Fibroblast of pulmonary artery (primary cell): ENCODE data around the gene IPO9.

Experiments used
- DNase-seq: peaks from one replicate; pipeline ENCODE4 v3.0.0-alpha.2; 2010; ENCODE audit warnings: low read depth
- H3K4me3 ChIP-seq: replicated peaks from 2 replicates; pipeline ENCODE4 v1.5.1; 2011; ENCODE audit warnings: low read depth, mild to moderate bottlenecking, control low read depth, low read length, moderate library complexity
- TF ChIP-seq, protein P1 (sequence below): IDR thresholded peaks from 2 replicates; pipeline ENCODE4 v1.5.1; 2011; ENCODE audit warnings: mild to moderate bottlenecking, control low read depth, low read length, inconsistent platforms; ENCODE audit errors: missing control alignments

IPO9 gene

DNA sequence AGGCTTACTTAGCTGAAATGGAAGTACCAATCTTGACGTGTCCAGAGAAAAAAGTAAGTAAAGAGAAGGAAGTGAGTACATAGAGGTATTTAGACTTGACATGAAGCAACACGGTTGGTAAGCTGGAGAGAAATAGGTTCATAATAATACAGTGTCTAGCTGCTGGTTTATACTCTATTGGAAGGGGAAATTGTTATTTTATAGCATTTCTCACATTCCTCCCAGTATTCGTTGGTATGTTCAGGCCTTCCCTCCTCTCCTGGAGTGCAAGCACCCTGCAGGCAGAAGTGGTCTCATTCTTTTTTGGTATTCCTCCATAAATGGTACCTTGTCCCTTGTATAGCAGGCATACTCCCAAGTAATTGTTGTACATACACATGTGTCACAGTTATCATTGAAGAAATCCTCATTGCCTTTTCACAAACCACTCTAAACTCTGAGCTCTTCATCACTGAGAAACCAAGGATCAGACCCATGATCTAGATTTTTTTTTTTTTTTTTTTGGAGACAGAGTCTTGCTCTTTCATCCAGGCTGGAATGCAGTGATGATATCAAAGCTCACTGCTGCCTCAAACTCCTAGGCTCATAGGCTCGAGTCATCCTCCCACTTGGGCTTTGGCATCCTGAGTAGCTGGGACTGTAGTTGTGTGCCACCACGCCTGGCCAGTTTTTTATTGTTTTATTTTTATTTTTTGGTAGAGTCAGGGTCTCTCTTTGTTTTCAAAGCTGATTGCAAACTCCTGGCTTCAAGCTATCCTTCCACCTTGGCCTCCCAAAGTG is 9.8 kb upstream of the IPO9 start:
- no peak overlapping the region for H3K4me3 ChIP-seq
- DNase-seq, result no peak
- TF ChIP-seq, protein P1, sequence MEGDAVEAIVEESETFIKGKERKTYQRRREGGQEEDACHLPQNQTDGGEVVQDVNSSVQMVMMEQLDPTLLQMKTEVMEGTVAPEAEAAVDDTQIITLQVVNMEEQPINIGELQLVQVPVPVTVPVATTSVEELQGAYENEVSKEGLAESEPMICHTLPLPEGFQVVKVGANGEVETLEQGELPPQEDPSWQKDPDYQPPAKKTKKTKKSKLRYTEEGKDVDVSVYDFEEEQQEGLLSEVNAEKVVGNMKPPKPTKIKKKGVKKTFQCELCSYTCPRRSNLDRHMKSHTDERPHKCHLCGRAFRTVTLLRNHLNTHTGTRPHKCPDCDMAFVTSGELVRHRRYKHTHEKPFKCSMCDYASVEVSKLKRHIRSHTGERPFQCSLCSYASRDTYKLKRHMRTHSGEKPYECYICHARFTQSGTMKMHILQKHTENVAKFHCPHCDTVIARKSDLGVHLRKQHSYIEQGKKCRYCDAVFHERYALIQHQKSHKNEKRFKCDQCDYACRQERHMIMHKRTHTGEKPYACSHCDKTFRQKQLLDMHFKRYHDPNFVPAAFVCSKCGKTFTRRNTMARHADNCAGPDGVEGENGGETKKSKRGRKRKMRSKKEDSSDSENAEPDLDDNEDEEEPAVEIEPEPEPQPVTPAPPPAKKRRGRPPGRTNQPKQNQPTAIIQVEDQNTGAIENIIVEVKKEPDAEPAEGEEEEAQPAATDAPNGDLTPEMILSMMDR, result no peak

DNA sequence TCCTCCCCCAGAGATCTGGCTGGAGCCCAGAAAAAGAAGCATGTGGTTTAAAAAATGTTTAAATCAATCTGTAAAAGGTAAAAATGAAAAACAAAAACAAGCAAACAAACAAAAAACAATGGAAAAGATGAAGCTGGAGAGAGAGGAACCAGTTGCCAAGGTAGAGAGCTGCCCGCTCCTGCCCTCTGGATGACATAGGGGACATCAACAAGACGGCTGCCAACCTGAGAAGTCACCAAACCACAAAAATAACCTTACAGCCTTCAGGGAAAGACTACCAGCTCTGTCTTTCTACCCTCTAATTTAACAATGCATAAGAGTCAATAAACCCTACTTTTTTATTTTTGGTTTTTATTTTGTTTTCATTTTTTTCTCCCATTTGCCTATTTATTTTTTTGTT is 8.5 kb upstream of the IPO9 start:
- no peak overlapping the region for H3K4me3 ChIP-seq
- TF ChIP-seq, protein P1, result no peak
- no peak for DNase-seq

DNA sequence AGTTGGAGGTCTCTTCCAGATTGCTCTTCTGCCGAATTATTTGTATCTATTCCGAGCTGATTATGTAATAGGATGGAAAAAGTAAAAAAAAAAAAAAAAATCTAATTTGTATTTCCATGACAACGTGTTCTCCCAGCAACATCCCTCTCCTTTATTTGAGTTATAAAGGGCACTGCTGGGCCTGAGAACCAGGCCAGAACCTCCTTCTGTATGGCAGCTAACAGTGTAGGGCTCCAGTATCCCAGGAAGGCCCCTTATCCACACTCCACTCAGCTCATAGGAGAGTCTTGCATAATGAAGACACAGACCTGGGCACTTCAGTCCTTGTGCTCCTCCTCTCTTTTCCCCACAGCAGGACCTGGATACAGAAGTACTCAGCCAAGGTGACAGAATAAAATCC is 3.7 kb upstream of the IPO9 start:
- no peak for DNase-seq
- TF ChIP-seq, protein P1, result no peak
- H3K4me3 ChIP-seq, result no peak overlapping the region

DNA sequence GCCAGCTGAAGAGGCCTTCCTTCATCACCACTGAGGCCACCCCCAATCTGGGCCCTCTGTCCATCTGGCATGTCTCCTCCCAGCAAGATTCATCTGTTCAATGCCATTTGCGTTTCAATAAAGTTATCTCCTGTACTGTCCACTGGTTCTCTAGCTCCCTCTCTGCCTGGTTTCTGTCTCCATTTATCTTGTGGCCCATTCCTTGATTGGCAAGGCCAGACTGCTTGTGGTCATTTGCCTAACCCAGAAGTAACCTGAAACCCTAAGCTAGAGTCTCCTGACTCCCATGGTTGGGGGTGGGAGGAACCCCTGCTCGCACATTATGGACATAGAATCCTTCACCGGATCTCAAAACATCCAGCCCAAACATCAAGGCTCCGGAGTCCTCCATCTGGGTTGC is 2.1 kb upstream of the IPO9 start:
- no peak for DNase-seq
- TF ChIP-seq, protein P1, result peak; percentile 4
- no peak overlapping the region for H3K4me3 ChIP-seq

DNA sequence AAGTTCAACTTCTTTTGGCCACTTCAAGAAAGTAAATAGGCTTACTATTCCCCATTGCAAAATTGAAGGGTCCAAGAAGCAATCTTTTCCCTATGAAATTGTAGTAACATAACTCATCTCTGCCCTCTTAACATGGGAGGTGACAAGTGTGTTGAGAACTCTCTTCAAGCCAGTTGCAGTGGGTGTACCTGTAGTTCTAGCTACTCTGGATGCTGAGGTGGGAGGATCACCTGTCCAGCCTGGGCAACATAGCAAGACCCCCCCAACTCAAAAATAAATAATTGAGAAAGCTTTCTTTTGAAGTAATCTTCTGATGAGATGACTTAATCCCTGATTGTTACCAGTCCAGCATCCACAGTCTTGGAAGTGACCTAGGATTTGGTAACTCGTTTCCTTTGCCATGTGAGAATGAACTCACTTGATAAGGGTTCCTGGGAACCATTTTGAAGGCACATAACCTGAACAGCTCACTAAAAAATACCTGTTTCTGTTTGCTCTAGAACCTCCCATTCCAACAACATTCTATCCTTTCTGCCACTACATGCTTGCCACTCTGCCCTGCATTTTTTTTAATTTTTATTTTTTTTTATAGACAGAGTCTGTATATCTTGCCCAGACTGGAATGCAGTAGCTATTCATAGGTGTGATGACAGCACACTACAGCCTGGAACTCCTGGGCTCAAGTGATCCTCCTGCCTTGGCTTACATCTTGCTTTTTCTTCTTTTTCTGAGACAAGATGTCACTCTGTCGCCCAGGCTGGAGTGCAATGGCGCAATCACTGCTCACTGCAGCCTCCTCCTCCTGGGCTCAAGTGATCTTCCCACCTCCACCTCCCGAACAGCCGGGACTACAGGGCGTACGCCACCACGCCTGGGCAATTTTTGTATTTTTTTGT is 1.4 kb upstream of the IPO9 start:
- H3K4me3 ChIP-seq, result no peak overlapping the region
- peak; percentile 41 for DNase-seq
- TF ChIP-seq, protein P1, result no peak

DNA sequence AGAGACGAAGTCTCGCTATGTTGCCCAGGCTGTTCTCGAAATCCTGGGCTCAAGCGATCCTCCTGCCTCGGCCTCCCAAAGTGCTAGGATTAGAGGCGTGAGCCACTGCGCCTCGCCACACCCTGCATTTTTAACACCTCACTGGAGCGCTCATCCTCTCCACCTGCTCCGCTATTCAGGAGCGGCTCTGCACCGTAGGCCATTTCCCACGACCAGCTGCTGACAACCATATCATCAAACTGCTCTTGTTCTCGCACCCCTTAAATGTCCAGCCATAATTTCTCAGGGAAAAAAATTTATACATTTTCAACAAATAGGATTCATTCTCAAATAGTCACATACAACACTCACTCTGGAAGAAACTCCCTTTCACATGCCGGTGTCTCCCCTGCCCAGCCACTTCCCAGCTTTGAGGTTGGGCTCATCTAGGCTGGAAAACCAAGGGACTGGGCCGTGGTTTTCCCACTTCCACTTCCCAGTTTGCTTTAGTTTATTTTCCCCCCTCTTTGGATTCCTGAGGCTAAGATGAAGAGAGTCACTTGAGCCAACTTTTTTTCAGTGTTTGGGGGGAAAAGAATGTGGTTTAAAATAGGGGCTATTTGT is 639 bp upstream of the IPO9 start:
- TF ChIP-seq, protein P1, result no peak
- no peak for DNase-seq
- H3K4me3 ChIP-seq, result peak overlapping the region; percentile 28
